HG03139 (cell line): ENCODE data around the gene POU5F1.

Experiments used
- ATAC-seq: cut with Tn5 transposase; IDR thresholded peaks from one replicate; pipeline ENCODE4 v1.9.1; 2021; ENCODE audit not compliant: unreplicated experiment

The POU5F1 gene

DNA sequence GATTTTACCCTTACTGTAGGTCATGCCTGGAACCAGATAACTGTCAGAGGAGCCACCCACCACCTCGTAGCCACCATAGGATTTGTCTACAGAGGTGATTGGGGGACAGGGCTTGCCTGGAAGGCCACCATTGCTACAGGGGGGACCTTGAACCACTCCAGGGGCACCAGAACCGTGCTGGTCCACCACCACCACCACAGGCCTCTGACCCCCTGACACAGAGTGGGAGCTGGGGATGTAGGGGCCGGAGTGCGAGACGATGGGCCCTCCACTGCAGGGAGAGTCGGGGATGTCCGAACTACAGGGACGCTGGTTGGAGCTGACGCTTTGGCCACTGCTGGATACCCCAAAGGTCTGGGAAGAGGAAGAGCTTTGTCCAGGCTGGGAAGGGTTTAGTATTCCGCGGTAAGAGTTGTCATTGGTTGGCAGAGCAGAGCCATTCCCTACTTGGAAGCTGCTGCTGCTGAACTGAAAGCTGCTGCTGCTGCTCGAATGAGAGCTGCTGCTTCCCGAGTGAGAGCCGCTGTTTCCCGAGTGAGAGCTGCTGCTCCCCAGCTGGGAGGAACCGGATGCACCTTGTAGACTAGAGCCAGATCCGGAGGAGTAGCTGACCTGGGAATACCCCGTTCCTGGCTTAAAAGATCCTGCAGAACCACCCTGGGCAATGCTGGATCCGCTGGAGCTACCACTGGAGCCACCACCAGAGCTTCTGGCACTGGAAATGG lies 53.7 kb downstream of the POU5F1 start:
- no peak for ATAC-seq

DNA sequence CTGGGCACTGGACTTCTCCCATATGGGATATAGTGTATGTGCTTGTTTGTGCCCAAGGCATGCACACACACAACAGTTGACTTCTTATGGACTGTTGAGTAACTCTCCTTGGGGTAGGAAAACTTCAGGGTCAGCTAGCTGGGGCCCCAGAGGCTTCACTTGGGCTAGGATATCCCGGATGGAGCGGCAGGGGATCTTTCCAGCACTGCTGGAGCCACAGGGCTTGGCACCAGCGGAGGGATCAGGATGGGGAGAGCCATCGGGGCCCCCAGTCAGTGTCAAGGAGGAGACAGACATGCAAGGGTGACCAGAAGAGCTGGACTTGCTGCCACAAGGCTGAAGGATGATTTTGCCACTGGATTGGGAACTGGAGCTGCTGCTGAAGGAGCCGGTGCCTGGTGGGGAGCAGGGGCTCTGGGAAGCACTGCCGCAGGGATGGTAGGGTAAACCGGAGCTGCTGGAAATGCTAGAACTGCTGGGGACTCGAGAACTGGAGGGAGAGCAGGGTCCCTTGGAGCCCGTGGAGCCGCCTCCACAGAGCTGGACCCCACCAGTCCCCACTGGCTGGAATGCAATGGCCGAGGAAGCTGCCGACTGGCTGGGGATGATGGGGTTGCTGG lies 54.4 kb downstream of the POU5F1 start:
- ATAC-seq = no peak

- no peak for ATAC-seq
Measured at GRCh38 chr6:31114970-31115849, 55.3 kb downstream of the POU5F1 start.

- no peak for ATAC-seq
Measured at GRCh38 chr6:31114541-31114878, 56.0 kb downstream of the POU5F1 start, which contains the start of gene PSORS1C1. Gene PSORS1C1 (plus strand): TSS chr6:31114800. CDS start chr6:31129633, 14,833 bp downstream.
